ENCODE measurements around the gene GRK5. TPM values are rescaled to one million over a fixed set of nuclear protein-coding genes. Genes with fewer than 3 reads are reported as not detected.

Gene GRK5
- polyA plus RNA-seq, 1 donor from 2014 or later = 34.9 TPM

GRCh38 chr10:119166118-119166500 lies 41.3 kb upstream of the GRK5 start:
- no peaks in the 10 kb centered on the region for H4K20me1 ChIP-seq (ENCODE audit: insufficient read depth)
- H2AFZ ChIP-seq (ENCODE audit: low read depth, low read length) = peak overlapping the region; percentile 40
- H3K9ac ChIP-seq (ENCODE audit: low read length) = peak overlapping the region; percentile 67
- TF ChIP-seq REST (IDR thresholded peaks at IDR 0.05; ENCODE audit: borderline replicate concordance) (no peak), EZH2 (IDR thresholded peaks at IDR 0.05; ENCODE audit: borderline replicate concordance, insufficient read depth, low read length, poor library complexity, severe bottlenecking) (no peak), RAD21 (conservative IDR thresholded peaks at IDR 0.05) (no peak), CTCF (IDR thresholded peaks at IDR 0.05; ENCODE audit: poor library complexity, severe bottlenecking) (no peak), TAF1 (IDR thresholded peaks at IDR 0.05; ENCODE audit: low read depth) (no peak), SMC3 (conservative IDR thresholded peaks at IDR 0.05; ENCODE audit: poor library complexity) (no peak)
- peaks cover 9% of the 10 kb centered on the region for H3K27me3 ChIP-seq (ENCODE audit: insufficient read depth, low read depth, low read length)
- no peaks in the 10 kb centered on the region for H3F3A ChIP-seq (ENCODE audit: insufficient read depth, low read length, poor library complexity, severe bottlenecking)
- peak overlapping the region; percentile 81 for H3K4me3 ChIP-seq (ENCODE audit: low read length)
- H3K4me2 ChIP-seq (ENCODE audit: low read length) = no peak overlapping the region
- H3K9me2 ChIP-seq (ENCODE audit: insufficient read depth, low read length) = no peaks in the 10 kb centered on the region
- no peaks in the 10 kb centered on the region for H3K9me3 ChIP-seq (ENCODE audit: low read length)
- no peak overlapping the region for H3K27ac ChIP-seq (ENCODE audit: low read length)
- H3K36me3 ChIP-seq (ENCODE audit: insufficient read depth, low read length) = peaks cover 3% of the 10 kb centered on the region
- no peaks in the 10 kb centered on the region for H3K79me2 ChIP-seq (replicated peaks; ENCODE audit: insufficient read depth, low read length)

GRCh38 chr10:119166564-119166963 lies 40.8 kb upstream of the GRK5 start:
- H3F3A ChIP-seq (ENCODE audit: insufficient read depth, low read length, poor library complexity, severe bottlenecking) = no peaks in the 10 kb centered on the region
- H3K27me3 ChIP-seq (ENCODE audit: insufficient read depth, low read depth, low read length) = peaks cover 9% of the 10 kb centered on the region
- peaks cover 5% of the 10 kb centered on the region for H3K36me3 ChIP-seq (ENCODE audit: insufficient read depth, low read length)
- no peak overlapping the region for H3K4me3 ChIP-seq (ENCODE audit: low read length)
- H3K9ac ChIP-seq (ENCODE audit: low read length) = no peak overlapping the region
- H3K9me3 ChIP-seq (ENCODE audit: low read length) = no peaks in the 10 kb centered on the region
- TF ChIP-seq REST (IDR thresholded peaks at IDR 0.05; ENCODE audit: borderline replicate concordance) (no peak), TAF1 (IDR thresholded peaks at IDR 0.05; ENCODE audit: low read depth) (no peak), CTCF (IDR thresholded peaks at IDR 0.05; ENCODE audit: poor library complexity, severe bottlenecking) (no peak), RAD21 (conservative IDR thresholded peaks at IDR 0.05) (no peak), MXI1 (conservative IDR thresholded peaks at IDR 0.05; ENCODE audit: poor library complexity, severe bottlenecking) (no peak), EP300 (conservative IDR thresholded peaks at IDR 0.05; ENCODE audit: poor library complexity, severe bottlenecking) (no peak), EZH2 (IDR thresholded peaks at IDR 0.05; ENCODE audit: borderline replicate concordance, insufficient read depth, low read length, poor library complexity, severe bottlenecking) (no peak), SMC3 (conservative IDR thresholded peaks at IDR 0.05; ENCODE audit: poor library complexity) (no peak), POLR2AphosphoS5 (IDR thresholded peaks at IDR 0.05) (no peak)
- H4K20me1 ChIP-seq (ENCODE audit: insufficient read depth) = no peaks in the 10 kb centered on the region
- no peak overlapping the region for H2AFZ ChIP-seq (ENCODE audit: low read depth, low read length)
- no peak overlapping the region for H3K27ac ChIP-seq (ENCODE audit: low read length)
- H3K79me2 ChIP-seq (replicated peaks; ENCODE audit: insufficient read depth, low read length) = no peaks in the 10 kb centered on the region
- no peaks in the 10 kb centered on the region for H3K9me2 ChIP-seq (ENCODE audit: insufficient read depth, low read length)
- no peak overlapping the region for H3K4me2 ChIP-seq (ENCODE audit: low read length)
